ENCODE data around the gene PDGFC.

PDGFC gene

DNA sequence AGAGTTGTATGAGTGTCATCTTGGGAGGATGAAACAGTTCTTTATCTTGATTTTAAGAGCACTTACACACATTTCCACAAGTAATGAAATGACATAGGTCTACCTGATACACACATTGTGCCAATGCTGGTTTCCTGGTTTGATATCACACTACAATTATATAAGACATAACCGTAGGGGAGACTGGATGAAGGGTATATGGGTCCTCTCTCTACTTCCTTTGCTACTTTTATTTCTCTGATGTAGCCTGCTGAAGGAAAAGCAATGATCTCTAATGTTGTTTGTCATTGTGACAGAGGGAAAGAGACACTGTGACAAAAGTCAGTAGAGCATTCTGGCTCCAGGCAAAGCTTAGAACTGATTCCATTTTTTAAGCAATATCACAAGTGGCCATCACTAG, 238.0 kb downstream of the PDGFC start:
- DNase-seq: no peak

DNA sequence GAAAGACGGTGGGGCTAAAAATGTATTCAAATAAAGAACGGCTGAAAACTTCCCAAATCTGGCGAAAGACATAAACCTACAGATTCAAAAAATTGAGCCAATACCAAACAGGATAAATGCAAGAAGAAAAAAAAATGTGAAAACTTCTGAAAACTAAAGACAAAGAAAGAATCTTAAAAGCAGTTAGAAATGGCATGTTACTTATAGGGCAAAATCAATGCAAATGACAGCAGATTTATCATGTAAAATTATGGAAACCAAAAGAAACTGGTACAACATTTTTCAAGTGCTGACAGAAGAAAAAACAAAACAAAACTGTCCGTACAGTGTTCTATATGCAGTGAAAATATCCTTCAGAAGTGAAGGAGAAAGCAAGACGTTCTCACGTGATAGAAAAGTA, 239.0 kb downstream of the PDGFC start:
- no peak for DNase-seq

DNA sequence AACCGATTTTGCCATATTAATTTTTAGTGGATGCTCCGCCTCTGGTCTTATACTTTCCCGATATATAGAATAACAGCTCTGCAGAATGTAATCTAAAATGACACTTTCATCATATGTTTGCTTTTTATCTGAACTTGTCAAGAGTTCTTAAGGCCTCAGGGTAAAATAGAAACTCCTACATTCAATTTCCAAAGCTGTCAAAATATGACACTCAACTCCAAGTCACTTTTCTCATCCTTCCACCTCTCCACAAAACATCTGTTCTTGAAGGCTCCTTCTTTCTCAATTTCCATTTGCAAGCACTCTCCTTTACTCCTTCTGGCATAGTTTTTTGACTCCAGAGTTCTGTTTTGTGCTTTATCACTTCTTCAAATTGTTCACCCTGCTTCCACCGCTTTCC, 242.2 kb downstream of the PDGFC start:
- DNase-seq: no peak

DNA sequence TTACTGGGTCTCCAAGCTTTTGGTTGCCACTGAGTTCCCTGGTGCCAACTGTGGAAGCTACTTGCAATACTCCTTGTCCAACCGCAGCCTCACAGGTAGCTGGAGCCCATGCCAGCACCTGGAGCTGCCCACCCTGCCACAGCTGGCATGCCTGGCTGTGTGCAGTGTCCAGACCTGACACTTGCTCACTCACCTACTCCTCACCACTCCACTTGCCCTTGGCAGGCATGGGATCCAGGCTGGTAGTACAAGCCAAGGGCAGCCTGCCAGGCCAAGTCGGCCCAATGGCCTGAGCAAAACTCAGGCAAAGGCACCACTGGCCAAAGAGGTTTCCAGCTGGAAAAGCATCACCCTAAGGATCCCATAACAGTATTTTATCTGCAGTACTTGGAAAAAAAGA, 246.3 kb downstream of the PDGFC start:
- no peak for DNase-seq

DNA sequence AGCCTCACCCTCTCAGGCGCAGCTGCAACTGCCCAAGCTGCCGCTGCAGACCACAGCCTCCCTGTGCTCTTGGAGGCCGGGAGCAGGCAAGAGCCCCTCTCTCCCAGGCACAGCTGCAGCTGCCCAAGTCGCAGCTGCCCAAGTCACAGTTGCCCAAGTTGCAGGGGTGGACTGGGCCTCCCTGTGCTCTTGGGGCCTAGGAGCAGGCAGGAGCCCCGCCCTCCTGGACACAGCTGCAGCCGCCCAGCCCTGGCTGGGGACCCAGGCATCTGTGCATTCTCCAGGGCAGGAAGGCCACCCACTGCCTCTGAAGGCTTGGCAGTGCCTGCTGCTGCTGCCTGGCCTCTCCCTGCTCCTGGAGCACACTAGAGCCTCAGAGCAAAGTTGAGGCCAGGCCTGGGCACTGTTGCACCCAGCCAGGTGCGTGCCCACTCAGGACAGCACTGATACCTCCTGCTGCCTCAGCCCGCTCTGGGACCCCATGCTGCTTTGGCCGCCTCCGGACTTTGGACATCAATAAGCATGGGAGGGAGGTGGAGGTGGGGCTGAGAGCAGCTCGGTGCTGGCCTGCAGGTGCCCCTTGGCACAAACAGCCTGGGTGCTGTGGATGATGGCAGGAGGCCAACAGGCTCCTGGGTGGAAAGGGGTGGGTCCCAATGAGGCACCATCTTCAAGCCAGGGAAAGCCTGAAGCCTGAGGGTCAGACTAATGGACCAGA, 247.5 kb downstream of the PDGFC start:
- DNase-seq: no peak

DNA sequence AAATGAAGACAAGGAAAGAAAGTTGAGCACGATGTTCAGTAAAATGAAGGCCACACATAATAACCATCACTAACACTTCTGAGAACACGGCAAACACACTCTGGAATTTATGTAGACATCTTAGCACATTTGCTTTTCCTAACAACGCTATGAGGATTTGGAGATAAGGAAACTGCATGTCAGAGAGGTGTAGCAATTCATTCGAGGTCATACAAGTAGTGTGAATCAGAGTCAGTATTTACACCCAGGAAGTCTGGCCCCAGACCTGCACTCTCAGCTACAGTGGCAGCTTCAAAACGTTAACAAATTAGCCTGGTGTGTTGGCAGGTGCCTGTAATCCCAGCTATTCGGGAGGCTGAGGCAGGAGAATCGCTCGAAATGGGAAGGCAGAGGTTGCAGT, 253.4 kb downstream of the PDGFC start:
- no peak for DNase-seq

DNA sequence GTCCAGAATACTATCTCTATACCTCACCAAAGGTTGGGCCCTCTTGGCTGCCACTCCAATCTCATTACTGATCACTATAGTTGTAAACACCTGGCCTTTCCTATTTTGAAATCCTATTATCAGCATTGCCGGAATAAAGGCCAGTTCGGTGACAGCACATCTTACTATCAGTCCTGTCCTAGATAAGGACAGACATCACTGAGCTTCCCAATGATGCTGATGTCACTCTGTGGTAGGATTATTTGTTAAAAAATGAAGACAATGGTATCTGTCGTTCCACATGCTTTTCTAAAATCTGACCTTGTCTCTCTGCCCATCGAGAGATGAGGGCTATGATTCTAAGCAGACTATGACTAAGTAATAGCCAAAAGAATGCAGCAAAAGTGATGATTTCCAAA, 260.4 kb downstream of the PDGFC start:
- DNase-seq: no peak
